ENCODE data around the gene PPP1R37. TPM values are rescaled to one million over a fixed set of nuclear protein-coding genes. Genes with fewer than 3 reads are reported as not detected.

PPP1R37 gene
- total RNA-seq, 1 experiment from 2014 or later: 33.6 TPM

GRCh38 chr19:45128146-45128545, 35.2 kb downstream of the PPP1R37 start:
- Histone ChIP-seq H3K9me3 (ENCODE audit: control insufficient read depth, low read depth, low read length) (no peaks in the 10 kb centered on the region), H2BK15ac (ENCODE audit: low read depth, low read length) (no peak overlapping the region), H3K4me1 (ENCODE audit: insufficient read depth, low read length) (no peaks in the 10 kb centered on the region; the same call in 1 of the 2 replicates), H3K79me2 (ENCODE audit: insufficient read depth, low read length) (no peaks in the 10 kb centered on the region; the same call in 1 of the 2 replicates), H3K23ac (ENCODE audit: insufficient read length, low read depth, low read length) (no peak overlapping the region), H3K4me2 (ENCODE audit: insufficient read depth, insufficient read length, low read length) (no peak overlapping the region), H3K18ac (ENCODE audit: insufficient read length, low read depth, low read length) (no peak overlapping the region), H4K91ac (ENCODE audit: insufficient read length, low read depth, low read length) (no peak overlapping the region), H3K27me3 (ENCODE audit: insufficient read depth, low read length) (no peaks in the 10 kb centered on the region), H2BK20ac (ENCODE audit: low read depth, low read length, poor library complexity, severe bottlenecking) (no peak overlapping the region), H3K23me2 (ENCODE audit: insufficient read length, low read depth, low read length, poor library complexity, severe bottlenecking) (peaks cover 4% of the 10 kb centered on the region), H4K5ac (ENCODE audit: insufficient read length, low read depth, low read length) (no peak overlapping the region), H3K79me1 (ENCODE audit: insufficient read depth, low read depth, low read length, poor library complexity, severe bottlenecking) (peaks cover 6% of the 10 kb centered on the region), H4K8ac (replicated peaks; ENCODE audit: insufficient read length, low read depth, low read length) (no peak overlapping the region), H3K56ac (ENCODE audit: insufficient read length, low read depth, low read length) (no peak overlapping the region), H3T11ph (ENCODE audit: low read length) (no peak overlapping the region), H2AK5ac (ENCODE audit: insufficient read length, low read length) (no peak overlapping the region), H3K4ac (ENCODE audit: low read depth, low read length) (no peak overlapping the region), H3K27ac (ENCODE audit: insufficient read length, low read depth, low read length) (no peak overlapping the region), H3K9ac (ENCODE audit: extremely low read depth, insufficient read length, low read length) (no peak overlapping the region), H2BK12ac (ENCODE audit: insufficient read length, low read depth, low read length) (no peak overlapping the region), H4K20me1 (ENCODE audit: control insufficient read depth, insufficient read depth, insufficient read length) (no peaks in the 10 kb centered on the region), H2BK120ac (ENCODE audit: low read depth, low read length, poor library complexity, severe bottlenecking) (no peak overlapping the region), H2AFZ (ENCODE audit: low read length) (no peak overlapping the region), H3K14ac (ENCODE audit: insufficient read depth, low read length) (no peak overlapping the region), H2BK5ac (ENCODE audit: insufficient read length, low read length) (no peak overlapping the region)
- Mint-ChIP-seq H3K36me3 (ENCODE audit: insufficient read depth in 1 of 3, low read depth in 3 of 3) (no peaks in the 10 kb centered on the region; a peak in 2 of 7 replicates), H3K4me3 (no peak overlapping the region), H3K27ac (no peak overlapping the region), H3K9me3 (no peaks in the 10 kb centered on the region), H3K27me3 (ENCODE audit: low read depth) (no peaks in the 10 kb centered on the region), H3K4me1 (peaks cover 19 to 27% of the 10 kb centered on the region in 2 experiments)
- DNase-seq: no peak
- no CpG with 5 or more reads among the region's 5 CpGs for WGBS (ENCODE audit: extremely low coverage, insufficient read length, low lambda C conversion rate)
- no peak for TF ChIP-seq CTCF (conservative IDR thresholded peaks at IDR 0.05)

Measured in H9 (cell line).